HG03342 (cell line): Measurements from ENCODE around the gene CCDC81.
"Not testable (repeated sequence)": the region's sequence is repeated elsewhere in the genome, so short reads cannot be mapped to it uniquely, and the experiment has no call there.

Source experiments
- ATAC-seq: cut with Tn5 transposase; IDR thresholded peaks from one replicate; pipeline ENCODE4 v1.9.1; 2021; ENCODE audit warnings: mild to moderate bottlenecking, moderate library complexity; ENCODE audit not compliant: unreplicated experiment

CCDC81 gene

GRCh38 chr11:86386746-86387145 is 12.1 kb downstream of the CCDC81 start:
- ATAC-seq, result no peak

DNA sequence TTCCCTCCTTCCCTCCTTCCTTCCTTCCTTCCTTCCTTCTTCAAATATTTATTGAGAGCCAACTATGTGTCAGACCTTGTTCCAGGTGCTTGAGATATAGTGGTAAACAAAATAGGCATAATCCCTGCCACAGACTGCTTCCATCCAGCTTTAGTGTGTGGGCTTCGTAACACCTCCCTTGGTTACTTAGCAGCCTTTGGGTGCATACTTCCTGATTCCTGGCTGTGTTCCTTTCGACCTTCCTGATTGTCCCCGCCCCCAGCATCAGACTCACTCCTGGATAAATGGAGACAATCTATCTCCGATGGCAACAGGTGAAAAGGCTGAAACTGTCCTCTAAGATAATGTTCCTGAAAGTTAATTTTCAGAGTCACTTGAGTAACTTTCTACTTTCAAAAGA is 13.5 kb downstream of the CCDC81 start:
- ATAC-seq, result no peak

DNA sequence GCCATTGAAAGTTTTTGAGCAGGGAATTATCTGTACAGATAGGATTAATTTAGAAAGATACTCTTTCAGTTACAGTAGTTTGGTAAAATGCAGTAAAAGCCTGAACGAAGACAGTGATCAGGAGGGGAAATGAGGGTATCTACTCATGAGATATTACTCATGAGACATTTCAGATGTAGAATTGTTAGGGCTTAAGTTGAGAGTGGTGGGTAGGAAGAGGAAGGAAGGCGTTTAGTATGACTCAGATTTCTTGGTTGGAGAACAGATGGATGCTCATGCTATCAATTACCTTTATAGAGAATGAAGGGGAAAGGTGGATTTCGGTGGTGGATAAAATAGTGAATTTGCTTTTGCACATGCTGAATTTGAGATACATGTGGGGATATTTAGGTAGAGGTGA is 15.8 kb downstream of the CCDC81 start:
- no peak for ATAC-seq

DNA sequence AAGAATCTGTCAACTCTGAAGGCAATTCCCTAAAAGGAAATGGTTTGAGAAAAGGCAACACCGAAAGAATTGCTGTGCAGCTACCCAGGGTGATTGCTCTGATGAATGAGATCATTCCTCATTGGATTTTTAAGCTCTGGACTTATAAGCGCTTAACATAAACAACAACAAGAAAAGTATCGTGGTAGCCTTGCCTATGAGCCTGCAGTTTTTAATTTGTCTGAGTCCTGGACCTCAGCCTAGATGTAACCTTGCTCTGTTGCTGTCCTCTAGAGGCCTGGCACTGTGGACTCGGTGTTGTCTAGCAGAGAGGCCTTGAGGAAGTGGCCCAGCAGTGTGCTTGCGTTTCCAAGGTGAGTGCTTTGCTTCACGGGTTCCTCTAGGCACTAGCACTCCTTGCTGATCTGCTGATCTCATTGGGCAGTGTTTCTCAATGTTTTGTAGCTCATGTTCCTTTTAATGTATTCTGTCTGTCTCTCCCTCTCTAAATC is 20.4 kb downstream of the CCDC81 start:
- ATAC-seq, result no peak

DNA sequence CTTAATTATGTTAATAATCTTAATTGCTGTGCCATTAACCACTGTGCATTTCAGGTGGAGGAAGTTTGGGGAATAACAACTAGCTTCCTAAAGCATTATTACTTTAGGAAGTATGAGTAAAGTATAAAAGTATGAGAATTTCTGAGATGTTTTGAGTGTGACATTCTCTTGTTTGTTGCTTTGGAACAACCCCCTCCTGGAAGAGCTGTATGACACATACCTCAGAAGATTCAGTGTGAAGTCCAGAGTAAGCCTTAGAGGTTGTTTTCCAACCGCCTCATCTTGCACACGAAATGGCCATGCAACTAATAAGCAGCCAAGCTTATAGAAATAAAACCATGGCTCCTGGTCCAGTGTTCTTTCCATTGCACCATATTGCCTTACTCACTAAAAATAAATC is 21.7 kb downstream of the CCDC81 start:
- ATAC-seq, result no peak

- no peak for ATAC-seq
Observed at GRCh38 chr11:86397351-86397750, 22.7 kb downstream of the CCDC81 start.

GRCh38 chr11:86398106-86398505 is 23.4 kb downstream of the CCDC81 start:
- ATAC-seq, result no peak

GRCh38 chr11:86403458-86403857 is 28.8 kb downstream of the CCDC81 start:
- no peak for ATAC-seq

DNA sequence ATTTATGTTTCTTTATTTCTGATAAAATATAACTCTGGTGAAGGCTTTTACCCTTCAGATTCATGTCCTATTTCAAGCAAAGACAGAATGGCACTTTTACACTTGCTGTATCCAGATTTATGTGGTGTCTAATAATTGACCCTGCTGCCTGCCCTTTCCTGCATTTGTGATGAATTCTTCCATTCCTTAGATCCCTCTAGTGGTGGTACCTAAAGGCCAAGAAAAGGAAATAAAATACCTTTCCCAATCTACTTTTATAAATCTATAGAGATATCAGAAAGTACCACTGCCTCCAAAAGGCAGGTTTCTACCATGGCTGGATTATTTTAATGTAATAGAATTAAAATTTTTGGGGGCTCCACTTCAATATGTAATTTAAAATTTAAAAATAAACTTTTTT is 34.2 kb downstream of the CCDC81 start:
- no peak for ATAC-seq

- no peak for ATAC-seq
Observed at GRCh38 chr11:86414032-86414431, 39.3 kb downstream of the CCDC81 start.

GRCh38 chr11:86415026-86415425 is 40.3 kb downstream of the CCDC81 start:
- ATAC-seq, result no peak

GRCh38 chr11:86416494-86416893 is 41.8 kb downstream of the CCDC81 start:
- ATAC-seq, result no peak

GRCh38 chr11:86416951-86417350 is 42.3 kb downstream of the CCDC81 start:
- ATAC-seq, result not testable (repeated sequence)

- ATAC-seq, result no peak
Observed at GRCh38 chr11:86418106-86418505, 43.4 kb downstream of the CCDC81 start.

DNA sequence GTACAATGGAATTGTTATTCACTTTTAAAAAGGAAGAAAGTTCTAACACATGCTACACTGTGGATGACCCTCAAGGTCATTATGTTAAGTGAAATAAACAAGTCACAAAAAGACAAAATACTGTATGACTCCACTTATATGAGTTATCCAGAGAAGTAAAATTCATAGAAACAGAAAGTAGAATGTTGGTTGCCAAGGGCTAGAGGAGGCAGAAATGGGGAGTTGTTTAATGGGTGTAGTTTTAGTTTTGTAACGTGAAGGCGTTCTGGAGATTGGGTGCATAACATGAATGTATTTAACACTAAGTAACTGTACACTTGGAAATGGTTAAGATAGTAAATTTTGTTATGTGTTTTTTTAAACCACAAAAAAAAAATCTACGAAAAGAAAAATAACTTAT is 43.8 kb downstream of the CCDC81 start:
- no peak for ATAC-seq

- no peak for ATAC-seq
Observed at GRCh38 chr11:86418917-86419316, 44.2 kb downstream of the CCDC81 start.

DNA sequence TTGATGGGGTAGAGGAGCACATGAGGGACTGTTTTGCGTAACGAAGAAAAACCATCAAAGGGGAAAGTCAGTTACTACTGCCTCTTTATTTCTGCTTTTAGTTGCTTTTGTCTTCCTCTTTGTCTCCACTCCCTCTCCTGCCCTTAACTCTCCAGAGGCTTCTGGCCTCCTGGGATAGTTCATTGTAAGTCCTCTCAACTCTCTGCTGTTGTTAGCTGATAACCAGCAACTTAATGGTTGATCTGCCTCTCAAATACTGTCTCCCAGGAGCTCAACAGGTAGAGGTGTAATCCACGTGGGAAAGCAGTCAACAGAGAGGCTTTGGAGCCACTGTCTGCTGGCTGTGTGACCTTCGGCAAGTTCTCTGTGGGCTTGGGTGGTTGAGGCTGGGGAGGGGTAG is 47.3 kb downstream of the CCDC81 start:
- no peak for ATAC-seq

DNA sequence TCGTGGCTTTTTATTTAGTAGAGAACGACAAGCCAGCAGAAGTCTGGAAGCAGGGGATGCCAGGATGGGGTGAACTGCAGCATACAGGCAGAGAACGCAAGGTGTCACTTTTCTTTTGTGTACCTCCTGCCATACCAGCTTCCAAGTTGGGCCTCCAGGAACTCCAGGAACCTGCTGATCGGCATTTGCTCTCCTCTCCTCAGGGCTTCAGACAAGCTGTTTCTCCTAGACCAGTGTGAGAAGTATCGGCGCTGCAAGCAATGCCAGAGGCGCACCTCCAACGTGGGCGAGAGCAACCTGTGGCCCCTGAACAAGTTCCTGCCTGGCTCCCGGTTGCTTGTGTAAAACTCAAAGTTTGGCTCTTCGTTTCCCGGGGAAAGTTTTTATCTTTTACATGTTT is 47.7 kb downstream of the CCDC81 start:
- ATAC-seq, result no peak

GRCh38 chr11:86423488-86423887 is 48.8 kb downstream of the CCDC81 start:
- ATAC-seq, result not testable (repeated sequence)

- no peak for ATAC-seq
Observed at GRCh38 chr11:86427441-86427840, 52.8 kb downstream of the CCDC81 start.

DNA sequence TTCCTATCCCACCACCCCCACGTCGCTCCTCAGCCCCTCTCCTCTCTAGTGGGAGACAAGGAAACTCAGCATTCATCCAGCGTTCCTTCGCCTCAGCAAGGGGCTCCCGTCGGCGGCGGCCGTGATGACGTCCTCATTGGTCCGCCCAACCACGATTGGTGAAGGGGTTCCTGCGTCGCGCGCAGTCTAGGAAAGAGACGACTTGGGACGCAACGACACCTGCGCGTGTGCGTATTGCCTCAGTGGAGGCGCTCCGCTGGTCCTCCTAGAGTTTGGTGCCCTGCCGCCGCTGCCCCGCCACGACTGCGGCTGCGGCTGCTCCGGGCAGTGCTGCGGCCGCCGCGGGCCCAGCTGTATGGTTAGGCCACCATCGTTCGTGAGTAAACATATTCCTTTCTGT is 56.6 kb downstream of the CCDC81 start:
- no peak for ATAC-seq

- ATAC-seq, result not testable (repeated sequence)
Observed at GRCh38 chr11:86433361-86434095, 58.8 kb downstream of the CCDC81 start.

DNA sequence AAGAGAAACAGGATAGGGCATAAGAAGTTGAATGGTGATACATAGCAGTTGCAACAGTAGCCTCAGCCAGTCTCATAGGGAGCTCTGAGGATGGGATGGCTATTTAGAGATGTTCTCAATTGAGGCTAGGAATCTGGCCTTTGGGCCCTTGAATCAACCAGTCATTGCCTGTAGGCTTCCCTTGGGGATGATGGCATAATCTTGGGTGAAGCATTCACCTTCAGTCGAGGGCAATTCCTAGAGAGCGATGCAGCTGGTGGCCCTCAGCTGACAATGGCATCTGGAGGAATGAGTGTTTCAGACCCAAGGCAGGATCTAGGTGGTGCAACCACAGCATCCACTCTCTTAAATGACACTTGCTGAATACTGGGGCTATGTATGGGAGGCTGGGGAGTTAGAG is 61.0 kb downstream of the CCDC81 start:
- no peak for ATAC-seq
